ENCODE results near the gene CACNG4.

Gene CACNG4

DNA sequence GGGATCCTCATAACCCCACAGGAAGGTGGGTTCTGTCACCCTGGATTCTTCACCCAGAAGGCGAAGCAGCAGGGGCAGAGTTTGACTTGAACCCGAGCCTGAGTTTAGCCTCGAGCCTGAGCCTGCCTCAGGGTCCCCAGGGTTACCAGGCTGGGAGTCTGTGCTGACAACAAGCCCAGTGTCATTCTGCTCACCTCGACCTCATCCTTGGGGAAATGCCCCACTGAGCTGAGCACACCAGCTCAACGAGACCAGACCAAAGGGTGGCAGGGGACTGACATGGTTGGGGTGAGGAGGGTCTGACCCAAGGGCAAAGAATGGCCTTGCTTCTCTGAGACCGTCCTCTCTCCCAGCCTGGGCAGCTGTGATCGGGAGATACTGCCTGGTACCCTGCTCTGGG is 20.2 kb downstream of the CACNG4 start:
- no peak overlapping the region for H3K4me3 Mint-ChIP-seq
- no peak overlapping the region for H3K27ac Mint-ChIP-seq
- no peak for TF ChIP-seq CTCF (IDR thresholded peaks at IDR 0.05; ENCODE audit: unreplicated experiment in 3 of 3)
- no peaks in the 10 kb centered on the region for H3K4me1 Mint-ChIP-seq
- no peaks in the 10 kb centered on the region for H3K9me3 Mint-ChIP-seq
- H3K36me3 Mint-ChIP-seq (ENCODE audit: low read depth), result no peaks in the 10 kb centered on the region
- H3K27me3 Mint-ChIP-seq (ENCODE audit: low read depth), result peaks cover 45% of the 10 kb centered on the region

DNA sequence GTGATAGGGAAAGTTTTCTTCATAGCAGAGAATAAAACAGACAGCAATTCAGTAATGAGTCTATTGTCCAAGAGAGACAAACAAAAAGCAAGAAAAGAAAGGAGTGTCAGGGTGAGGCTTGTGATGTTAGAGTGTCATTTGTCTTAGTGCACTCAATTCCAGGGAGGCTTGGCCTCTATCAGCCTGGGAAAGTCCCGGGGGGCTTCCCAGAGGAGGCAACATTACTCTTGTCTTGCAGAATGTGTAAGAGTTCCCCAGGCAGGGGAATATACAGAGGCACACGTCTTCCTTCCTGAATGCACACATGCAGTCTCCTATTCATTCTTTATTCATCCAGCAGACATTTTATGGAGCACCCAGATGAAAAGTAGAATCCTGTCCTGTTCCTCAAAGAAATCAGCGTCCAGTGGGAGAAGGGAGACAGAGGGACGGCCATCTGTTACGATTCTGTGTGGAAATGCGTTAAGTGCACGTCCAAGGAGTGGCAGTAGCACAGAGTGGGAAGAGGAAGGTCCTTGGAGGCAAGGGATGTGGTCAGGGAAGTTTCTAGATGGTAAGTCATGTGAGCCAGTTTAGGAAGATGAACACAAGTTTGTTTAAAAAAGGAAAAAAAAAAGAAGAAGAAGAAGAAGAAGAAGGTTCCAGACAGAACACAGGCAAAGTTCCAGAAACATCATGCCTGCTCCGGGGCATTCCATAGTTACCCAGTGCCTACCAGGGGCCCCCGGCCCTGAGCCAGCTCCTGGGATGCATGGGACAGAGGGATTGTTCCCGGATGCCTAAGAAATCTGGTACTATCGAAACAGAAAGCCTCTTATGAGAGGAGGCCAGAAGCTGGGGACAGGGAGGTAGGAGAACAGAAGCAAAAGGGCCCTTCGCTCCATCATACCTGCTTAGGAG is 21.1 kb downstream of the CACNG4 start:
- peaks cover 45% of the 10 kb centered on the region for H3K27me3 Mint-ChIP-seq (ENCODE audit: low read depth)
- no peaks in the 10 kb centered on the region for H3K4me1 Mint-ChIP-seq
- H3K27ac Mint-ChIP-seq, result no peak overlapping the region
- no peak overlapping the region for H3K4me3 Mint-ChIP-seq
- TF ChIP-seq CTCF (IDR thresholded peaks at IDR 0.05; ENCODE audit: unreplicated experiment in 3 of 3), result no peak
- H3K9me3 Mint-ChIP-seq, result no peaks in the 10 kb centered on the region
- no peaks in the 10 kb centered on the region for H3K36me3 Mint-ChIP-seq (ENCODE audit: low read depth)

GRCh38 chr17:66986659-66987058 is 22.2 kb downstream of the CACNG4 start:
- H3K9me3 Mint-ChIP-seq, result no peaks in the 10 kb centered on the region
- H3K4me3 Mint-ChIP-seq, result no peak overlapping the region
- no peaks in the 10 kb centered on the region for H3K4me1 Mint-ChIP-seq
- no peaks in the 10 kb centered on the region for H3K36me3 Mint-ChIP-seq (ENCODE audit: low read depth)
- peaks cover 38% of the 10 kb centered on the region for H3K27me3 Mint-ChIP-seq (ENCODE audit: low read depth)
- no peak for TF ChIP-seq CTCF (IDR thresholded peaks at IDR 0.05; ENCODE audit: unreplicated experiment in 3 of 3)
- no peak overlapping the region for H3K27ac Mint-ChIP-seq

DNA sequence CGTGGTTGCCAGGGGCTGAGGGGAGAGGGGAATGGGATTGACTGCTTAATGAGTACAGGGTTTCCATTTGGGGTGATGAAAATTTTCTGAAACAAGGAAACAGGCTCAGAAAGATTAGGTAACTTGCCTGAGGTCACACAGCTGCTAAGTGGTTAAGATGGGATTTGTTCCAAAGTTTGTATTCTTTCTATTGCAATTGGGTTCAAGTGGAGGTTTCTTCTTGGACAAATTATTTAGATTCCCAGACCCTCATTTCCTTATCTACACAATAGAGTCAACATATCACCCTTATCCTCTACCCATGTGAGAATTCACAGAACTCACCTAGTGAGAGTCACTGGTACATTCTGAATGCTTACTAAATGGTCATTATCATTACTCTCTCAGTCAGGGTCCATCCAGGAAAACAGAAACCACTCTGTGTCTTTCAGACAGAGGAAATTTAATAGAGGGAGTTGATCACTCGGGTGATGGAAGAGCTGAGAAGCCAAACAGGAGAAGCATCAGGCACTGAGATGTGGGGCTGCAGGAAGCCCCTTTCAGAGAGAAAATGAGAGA is 22.6 kb downstream of the CACNG4 start:
- Mint-ChIP-seq H3K36me3 (ENCODE audit: low read depth) (no peaks in the 10 kb centered on the region), H3K4me3 (no peak overlapping the region), H3K9me3 (no peaks in the 10 kb centered on the region), H3K4me1 (no peaks in the 10 kb centered on the region), H3K27ac (no peak overlapping the region), H3K27me3 (ENCODE audit: low read depth) (peaks cover 33% of the 10 kb centered on the region)
- no peak for TF ChIP-seq CTCF (IDR thresholded peaks at IDR 0.05; ENCODE audit: unreplicated experiment in 3 of 3)

DNA sequence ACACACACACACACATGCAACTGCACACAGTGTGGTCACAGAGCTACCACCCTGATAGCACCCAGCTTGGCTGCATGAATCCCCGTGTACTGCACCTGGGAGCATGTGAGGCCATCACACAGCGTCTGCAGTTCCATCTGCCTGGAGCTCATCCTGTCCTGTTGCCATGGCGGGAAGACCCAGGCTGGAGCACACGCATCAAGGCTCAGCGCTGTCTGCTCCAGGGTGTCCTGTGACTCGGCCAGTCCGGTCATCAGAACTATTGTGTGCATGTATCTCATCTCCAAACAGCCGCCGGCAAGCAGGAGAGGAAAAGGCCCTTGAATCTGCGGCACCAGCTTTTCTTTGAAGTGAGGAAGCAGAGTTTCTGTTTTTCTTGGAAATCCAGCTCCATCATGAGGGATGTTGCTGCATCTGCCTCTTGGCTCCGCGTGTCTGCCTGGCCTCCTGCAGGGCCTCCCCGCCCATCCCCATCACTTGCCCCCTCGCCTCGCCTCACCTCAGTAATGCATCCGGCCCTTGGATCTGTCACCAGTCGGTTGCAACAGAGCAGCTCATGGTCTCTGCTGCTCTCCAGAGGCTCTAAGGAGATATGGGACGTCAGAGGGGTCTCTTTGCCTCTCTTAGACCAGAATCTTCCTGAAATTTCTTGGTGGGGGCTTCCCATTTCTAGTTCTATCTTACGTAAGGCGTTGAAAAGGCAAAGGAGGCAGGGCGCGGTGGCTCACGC is 23.7 kb downstream of the CACNG4 start:
- no peak overlapping the region for H3K27ac Mint-ChIP-seq
- H3K4me1 Mint-ChIP-seq, result no peaks in the 10 kb centered on the region
- peaks cover 25% of the 10 kb centered on the region for H3K27me3 Mint-ChIP-seq (ENCODE audit: low read depth)
- H3K36me3 Mint-ChIP-seq (ENCODE audit: low read depth), result no peaks in the 10 kb centered on the region
- no peaks in the 10 kb centered on the region for H3K9me3 Mint-ChIP-seq
- no peak overlapping the region for H3K4me3 Mint-ChIP-seq
- TF ChIP-seq CTCF (IDR thresholded peaks at IDR 0.05; ENCODE audit: unreplicated experiment in 3 of 3), result no peak

Measured in nephron (organoid).